ENCODE results near the gene SLC16A7.

- TF ChIP-seq CTCF (IDR thresholded peaks at IDR 0.05) (no peak), EZH2phosphoT487 (IDR thresholded peaks at IDR 0.05) (no peak), EZH2 (IDR thresholded peaks at IDR 0.05) (no peak)
These were observed 16.2 kb upstream of the SLC16A7 start for GRCh38 chr12:59579631-59580030.
